Keratinocyte (primary cell): ENCODE data around the gene PARD3.

ENCODE experiments used
- EZH2 ChIP-seq: IDR thresholded peaks from one replicate; pipeline ENCODE4 v1.6.1; 2012; ENCODE audit warnings: inconsistent platforms, mild to moderate bottlenecking, low read length, moderate library complexity
- TF ChIP-seq, protein P1 (sequence below), 3 experiments: IDR thresholded peaks in 1 of 3; conservative IDR thresholded peaks in 1 of 3; optimal IDR thresholded peaks in 1 of 3; 2 replicates in 2 of 3; 3 replicates in 1 of 3; pipeline versions ENCODE3 to v1.5.1; 2011; ENCODE audit warnings: low read length in 3 of 3, mild to moderate bottlenecking in 3 of 3, moderate library complexity in 2 of 3, control low read depth in 1 of 3, inconsistent platforms in 1 of 3; ENCODE audit not compliant: insufficient read depth in 2 of 3; ENCODE audit errors: extremely low read depth in 1 of 3

DNA sequence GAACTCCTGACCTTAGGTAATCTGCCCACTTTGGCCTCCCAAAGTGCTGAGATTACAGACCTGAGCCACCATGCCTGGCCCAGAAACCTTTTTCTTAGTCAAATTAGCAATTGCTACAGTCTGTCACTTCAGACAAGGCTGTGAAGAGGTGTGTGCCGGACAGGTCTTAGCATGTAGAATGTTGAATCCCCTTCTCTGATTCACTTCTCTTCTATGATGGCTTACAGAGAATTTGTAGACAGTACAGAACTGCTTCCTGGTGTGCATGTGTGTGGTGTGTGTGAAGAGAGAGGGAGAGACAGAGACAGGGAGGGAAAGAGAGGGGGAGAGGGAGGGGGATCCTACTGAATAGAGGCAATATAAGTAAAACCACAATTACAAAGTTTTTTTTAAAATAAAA, 150.4 kb downstream of the PARD3 start:
- TF ChIP-seq EZH2 = no peak
- TF ChIP-seq, protein P1, sequence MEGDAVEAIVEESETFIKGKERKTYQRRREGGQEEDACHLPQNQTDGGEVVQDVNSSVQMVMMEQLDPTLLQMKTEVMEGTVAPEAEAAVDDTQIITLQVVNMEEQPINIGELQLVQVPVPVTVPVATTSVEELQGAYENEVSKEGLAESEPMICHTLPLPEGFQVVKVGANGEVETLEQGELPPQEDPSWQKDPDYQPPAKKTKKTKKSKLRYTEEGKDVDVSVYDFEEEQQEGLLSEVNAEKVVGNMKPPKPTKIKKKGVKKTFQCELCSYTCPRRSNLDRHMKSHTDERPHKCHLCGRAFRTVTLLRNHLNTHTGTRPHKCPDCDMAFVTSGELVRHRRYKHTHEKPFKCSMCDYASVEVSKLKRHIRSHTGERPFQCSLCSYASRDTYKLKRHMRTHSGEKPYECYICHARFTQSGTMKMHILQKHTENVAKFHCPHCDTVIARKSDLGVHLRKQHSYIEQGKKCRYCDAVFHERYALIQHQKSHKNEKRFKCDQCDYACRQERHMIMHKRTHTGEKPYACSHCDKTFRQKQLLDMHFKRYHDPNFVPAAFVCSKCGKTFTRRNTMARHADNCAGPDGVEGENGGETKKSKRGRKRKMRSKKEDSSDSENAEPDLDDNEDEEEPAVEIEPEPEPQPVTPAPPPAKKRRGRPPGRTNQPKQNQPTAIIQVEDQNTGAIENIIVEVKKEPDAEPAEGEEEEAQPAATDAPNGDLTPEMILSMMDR (optimal IDR thresholded peaks at IDR 0.05 in 1 of 3, IDR thresholded peaks at IDR 0.05 in 1 of 3, conservative IDR thresholded peaks at IDR 0.05 in 1 of 3; ENCODE audit: extremely low read depth in 1 of 3, insufficient read depth in 2 of 3, low read length in 3 of 3) = no peak
